ENCODE results near the gene CD101. TPM values are rescaled to one million over a fixed set of nuclear protein-coding genes. Genes with fewer than 3 reads are reported as not detected.

The CD101 gene
- total RNA-seq, 2 experiments from 2014 or later, result 2.5 to 3.2 TPM

DNA sequence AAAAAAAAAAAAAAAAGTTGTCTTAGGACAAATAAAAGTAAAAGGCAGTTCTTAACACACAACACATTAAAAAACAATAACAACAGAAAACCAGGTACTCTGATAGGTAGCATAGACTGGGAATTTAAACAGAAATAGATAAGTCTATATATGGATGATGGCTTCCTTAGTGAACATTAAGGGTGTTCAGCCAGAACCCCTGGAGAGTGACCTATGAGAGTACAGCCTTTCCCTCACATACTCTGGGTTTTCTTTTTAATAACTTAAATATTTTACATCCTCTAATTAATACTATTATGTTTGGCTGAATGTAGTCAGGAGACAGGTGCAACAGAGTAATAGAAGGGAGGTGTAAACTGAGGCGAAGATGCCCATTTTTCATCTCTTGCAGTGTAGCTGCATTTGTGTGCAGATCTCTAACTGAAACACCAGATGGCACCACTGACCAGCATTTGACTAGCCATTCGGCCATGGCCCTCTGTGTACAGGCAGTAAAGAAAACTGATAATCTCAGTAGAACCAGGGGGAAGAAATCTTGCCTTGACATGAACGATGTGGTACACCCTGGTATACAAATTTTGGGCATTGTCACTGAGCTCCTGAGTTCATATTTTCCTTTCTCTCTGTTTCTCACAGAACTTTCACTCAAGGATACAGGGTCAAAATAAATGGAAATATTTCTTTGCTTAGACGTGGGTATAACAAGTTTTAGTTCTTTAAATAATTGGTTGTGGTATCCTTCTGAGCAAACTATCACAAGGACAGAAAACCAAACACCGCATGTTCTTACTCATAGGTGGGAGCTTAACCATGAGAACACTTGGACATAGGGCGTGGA is 66.2 kb downstream of the CD101 start:
- no peak overlapping the region for H3K4me3 Mint-ChIP-seq
- DNase-seq, result peak; percentile 42
- intact Hi-C loops (cut with micrococcal nuclease), result no loop called here
- peaks cover 40% of the 10 kb centered on the region for H3K4me1 Mint-ChIP-seq (ENCODE audit: low read depth)
- H3K9me3 Mint-ChIP-seq, result no peaks in the 10 kb centered on the region
- TF ChIP-seq, protein P1, sequence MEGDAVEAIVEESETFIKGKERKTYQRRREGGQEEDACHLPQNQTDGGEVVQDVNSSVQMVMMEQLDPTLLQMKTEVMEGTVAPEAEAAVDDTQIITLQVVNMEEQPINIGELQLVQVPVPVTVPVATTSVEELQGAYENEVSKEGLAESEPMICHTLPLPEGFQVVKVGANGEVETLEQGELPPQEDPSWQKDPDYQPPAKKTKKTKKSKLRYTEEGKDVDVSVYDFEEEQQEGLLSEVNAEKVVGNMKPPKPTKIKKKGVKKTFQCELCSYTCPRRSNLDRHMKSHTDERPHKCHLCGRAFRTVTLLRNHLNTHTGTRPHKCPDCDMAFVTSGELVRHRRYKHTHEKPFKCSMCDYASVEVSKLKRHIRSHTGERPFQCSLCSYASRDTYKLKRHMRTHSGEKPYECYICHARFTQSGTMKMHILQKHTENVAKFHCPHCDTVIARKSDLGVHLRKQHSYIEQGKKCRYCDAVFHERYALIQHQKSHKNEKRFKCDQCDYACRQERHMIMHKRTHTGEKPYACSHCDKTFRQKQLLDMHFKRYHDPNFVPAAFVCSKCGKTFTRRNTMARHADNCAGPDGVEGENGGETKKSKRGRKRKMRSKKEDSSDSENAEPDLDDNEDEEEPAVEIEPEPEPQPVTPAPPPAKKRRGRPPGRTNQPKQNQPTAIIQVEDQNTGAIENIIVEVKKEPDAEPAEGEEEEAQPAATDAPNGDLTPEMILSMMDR (IDR thresholded peaks at IDR 0.05), result peak; percentile 62
- no peaks in the 10 kb centered on the region for H3K27me3 Mint-ChIP-seq
- ChIA-PET POLR2A (interaction anchor here (1.0 to 2.1 kb wide), 2 partner anchors 26 to 60 kb away, joined by 3 to 6 read pairs; no protein-coding TSS in a partner anchor), CTCF (interaction anchor here (0.6 to 5.8 kb wide), 13 partner anchors 15 to 511 kb away, joined by 3 to 39 read pairs (median 6); no protein-coding TSS in a partner anchor)
- H3K36me3 Mint-ChIP-seq (ENCODE audit: low read depth), result peaks cover 65% of the 10 kb centered on the region
- peak; percentile 83 for ATAC-seq
- no peak overlapping the region for H3K27ac Mint-ChIP-seq

DNA sequence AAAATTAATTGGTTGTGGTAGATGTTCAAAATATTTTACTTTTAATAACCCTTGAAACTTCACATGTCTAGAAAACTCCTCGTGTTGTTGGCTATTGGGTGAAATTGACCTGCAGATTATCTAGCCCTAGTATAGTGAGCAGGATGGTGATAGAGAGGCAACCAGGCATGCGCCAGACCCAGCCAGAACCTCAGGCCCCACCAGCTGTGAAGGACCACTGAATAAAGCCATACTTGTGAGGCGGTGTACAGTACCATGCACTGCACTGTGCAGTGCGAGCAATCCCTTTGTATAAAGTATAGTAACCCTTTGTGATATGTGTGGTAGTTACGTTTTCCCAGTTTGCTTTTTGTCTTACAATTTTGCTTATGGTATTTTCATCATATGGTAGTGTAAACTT is 67.0 kb downstream of the CD101 start:
- H3K27me3 Mint-ChIP-seq, result no peaks in the 10 kb centered on the region
- intact Hi-C loops (cut with micrococcal nuclease), result no loop called here
- H3K4me1 Mint-ChIP-seq (ENCODE audit: low read depth), result peaks cover 35% of the 10 kb centered on the region
- ATAC-seq (no peak), DNase-seq (no peak)
- no peak overlapping the region for H3K27ac Mint-ChIP-seq
- ChIA-PET CTCF (interaction anchor here (0.6 to 5.8 kb wide), 10 partner anchors 14 to 344 kb away, joined by 3 to 39 read pairs (median 6); no protein-coding TSS in a partner anchor), POLR2A (interaction anchor here (0.6 to 2.1 kb wide), 4 partner anchors 9 to 666 kb away, joined by 3 to 11 read pairs (median 4); partner anchors contain the start of gene TTF2)
- no peaks in the 10 kb centered on the region for H3K9me3 Mint-ChIP-seq
- TF ChIP-seq, protein P1 (IDR thresholded peaks at IDR 0.05), result no peak
- peaks cover 64% of the 10 kb centered on the region for H3K36me3 Mint-ChIP-seq (ENCODE audit: low read depth)
- H3K4me3 Mint-ChIP-seq, result no peak overlapping the region

DNA sequence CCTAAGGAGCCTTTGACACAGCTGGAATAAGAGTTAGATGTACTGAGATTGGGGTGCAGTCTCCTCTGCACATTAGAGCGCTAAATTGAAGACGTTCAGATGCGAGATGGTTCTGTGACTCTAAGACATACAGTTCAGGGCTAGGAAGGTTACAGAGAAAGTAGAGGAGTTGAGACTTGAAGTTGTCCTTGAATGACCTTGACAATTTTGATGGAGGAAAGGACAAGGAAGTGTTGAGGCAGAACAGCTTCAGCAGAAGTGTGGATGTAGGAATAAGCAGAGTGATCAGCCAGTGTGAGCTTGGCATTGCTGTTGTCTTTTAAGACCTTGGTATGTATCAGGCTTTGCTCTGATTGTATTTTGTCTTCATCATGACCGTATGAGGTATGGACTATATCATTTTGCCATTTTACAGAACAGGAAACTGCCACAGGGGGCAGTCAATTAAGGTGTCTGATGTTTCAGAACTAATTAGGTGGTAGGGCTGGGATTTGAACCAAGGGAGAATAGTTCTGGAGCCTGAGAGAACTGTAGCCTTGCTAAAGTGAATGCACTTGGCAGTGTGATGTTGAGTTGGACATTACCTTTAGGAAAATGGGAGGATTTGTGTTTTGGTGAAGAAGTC is 67.8 kb downstream of the CD101 start:
- Mint-ChIP-seq H3K36me3 (ENCODE audit: low read depth) (peaks cover 63% of the 10 kb centered on the region), H3K4me3 (no peak overlapping the region), H3K4me1 (ENCODE audit: low read depth) (peaks cover 31% of the 10 kb centered on the region), H3K27ac (peak overlapping the region; percentile 35), H3K9me3 (no peaks in the 10 kb centered on the region), H3K27me3 (no peaks in the 10 kb centered on the region)
- CTCF ChIA-PET, result interaction anchor here (0.9 to 5.8 kb wide), 5 partner anchors 13 to 345 kb away, joined by 3 to 39 read pairs (median 10); no protein-coding TSS in a partner anchor
- TF ChIP-seq, protein P1 (IDR thresholded peaks at IDR 0.05), result no peak
- ATAC-seq, result peak; percentile 28
- intact Hi-C loops (cut with micrococcal nuclease), result no loop called here
- no peak for DNase-seq
- POLR2A ChIA-PET, result interaction anchor here (0.6 to 2.1 kb wide), 2 partner anchors 9 to 667 kb away, joined by 3 to 11 read pairs; partner anchors contain the start of gene TTF2

DNA sequence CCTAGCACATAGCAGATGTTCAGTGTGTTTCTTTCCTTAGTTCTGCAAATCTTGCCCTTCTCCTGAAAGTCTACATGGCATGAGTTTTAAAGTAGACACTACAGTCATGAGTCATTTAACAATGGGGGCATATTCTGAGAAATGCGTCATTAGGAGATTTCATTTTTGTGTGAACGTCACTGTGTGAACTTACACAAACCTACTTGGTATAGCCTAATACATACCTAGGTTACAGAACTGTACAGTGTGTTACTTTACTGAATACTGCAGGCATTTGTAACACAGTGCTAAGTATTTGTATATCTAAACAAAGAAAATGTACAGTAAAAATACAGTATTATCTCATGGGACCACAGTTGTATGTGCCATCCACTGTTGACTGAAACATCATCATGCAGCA is 68.6 kb downstream of the CD101 start:
- DNase-seq (no peak), ATAC-seq (peak; percentile 65)
- CTCF ChIA-PET, result interaction anchor here (0.9 to 5.8 kb wide), 5 partner anchors 10 to 346 kb away, joined by 3 to 39 read pairs (median 4); no protein-coding TSS in a partner anchor
- intact Hi-C loops (cut with micrococcal nuclease), result no loop called here
- no peak overlapping the region for H3K27ac Mint-ChIP-seq
- no peak overlapping the region for H3K4me3 Mint-ChIP-seq
- POLR2A ChIA-PET, result interaction anchor here (2.1 kb wide), 1 partner anchor 10 kb away, joined by 11 read pairs; the partner anchor contains the start of gene TTF2
- H3K27me3 Mint-ChIP-seq, result no peaks in the 10 kb centered on the region
- H3K36me3 Mint-ChIP-seq (ENCODE audit: low read depth), result peaks cover 66% of the 10 kb centered on the region
- peaks cover 30% of the 10 kb centered on the region for H3K4me1 Mint-ChIP-seq (ENCODE audit: low read depth)
- TF ChIP-seq, protein P1 (IDR thresholded peaks at IDR 0.05), result no peak
- no peaks in the 10 kb centered on the region for H3K9me3 Mint-ChIP-seq
